ENCODE results near the gene HELLS. TPM values are rescaled to one million over a fixed set of nuclear protein-coding genes. Genes with fewer than 3 reads are reported as not detected.

HELLS gene
- total RNA-seq, 1 donor: 5.8 TPM

DNA sequence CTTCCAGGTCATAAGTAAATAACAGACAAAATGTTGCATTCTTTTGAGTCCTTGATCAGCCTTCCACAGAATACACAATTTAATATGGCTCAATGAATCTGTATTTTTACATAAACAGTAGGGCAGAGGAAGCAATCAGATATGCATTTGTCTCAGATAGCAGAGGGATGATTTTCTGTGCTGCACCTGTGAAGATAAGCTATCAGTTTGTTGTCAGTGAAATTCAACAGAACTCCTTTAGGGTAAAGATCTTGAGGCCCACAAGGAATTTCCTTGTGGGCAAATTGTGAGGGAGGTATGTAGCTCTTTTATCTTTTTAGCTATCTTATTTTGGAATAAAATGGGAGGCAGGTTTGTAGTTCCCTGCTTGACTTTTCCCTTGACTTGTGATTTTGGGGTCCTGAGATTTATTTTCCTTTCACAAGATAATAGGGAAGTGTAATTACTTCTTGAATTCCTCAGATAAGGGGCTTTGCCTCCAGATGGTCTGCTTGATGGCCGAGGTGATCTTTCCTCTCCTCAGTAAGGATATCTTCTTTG is 77.1 kb downstream of the HELLS start:
- Histone ChIP-seq H3K36me3 (ENCODE audit: insufficient read depth, low read length) (no peaks in the 10 kb centered on the region), H3K4me1 (ENCODE audit: insufficient read depth, low read length) (no peaks in the 10 kb centered on the region), H3K4me2 (ENCODE audit: insufficient read depth, low read length) (no peak overlapping the region), H3K9me3 (ENCODE audit: low read depth, low read length) (no peaks in the 10 kb centered on the region), H3K4me3 (ENCODE audit: insufficient read depth, low read length) (no peak overlapping the region), H3K27me3 (ENCODE audit: insufficient read depth, low read length) (no peaks in the 10 kb centered on the region), H3K79me2 (ENCODE audit: insufficient read depth, low read length) (no peaks in the 10 kb centered on the region), H2AFZ (ENCODE audit: low read length) (no peak overlapping the region), H3K27ac (ENCODE audit: low read depth, low read length) (no peak overlapping the region), H4K20me1 (ENCODE audit: insufficient read depth, low read length) (no peaks in the 10 kb centered on the region)
- TF ChIP-seq, protein P1, sequence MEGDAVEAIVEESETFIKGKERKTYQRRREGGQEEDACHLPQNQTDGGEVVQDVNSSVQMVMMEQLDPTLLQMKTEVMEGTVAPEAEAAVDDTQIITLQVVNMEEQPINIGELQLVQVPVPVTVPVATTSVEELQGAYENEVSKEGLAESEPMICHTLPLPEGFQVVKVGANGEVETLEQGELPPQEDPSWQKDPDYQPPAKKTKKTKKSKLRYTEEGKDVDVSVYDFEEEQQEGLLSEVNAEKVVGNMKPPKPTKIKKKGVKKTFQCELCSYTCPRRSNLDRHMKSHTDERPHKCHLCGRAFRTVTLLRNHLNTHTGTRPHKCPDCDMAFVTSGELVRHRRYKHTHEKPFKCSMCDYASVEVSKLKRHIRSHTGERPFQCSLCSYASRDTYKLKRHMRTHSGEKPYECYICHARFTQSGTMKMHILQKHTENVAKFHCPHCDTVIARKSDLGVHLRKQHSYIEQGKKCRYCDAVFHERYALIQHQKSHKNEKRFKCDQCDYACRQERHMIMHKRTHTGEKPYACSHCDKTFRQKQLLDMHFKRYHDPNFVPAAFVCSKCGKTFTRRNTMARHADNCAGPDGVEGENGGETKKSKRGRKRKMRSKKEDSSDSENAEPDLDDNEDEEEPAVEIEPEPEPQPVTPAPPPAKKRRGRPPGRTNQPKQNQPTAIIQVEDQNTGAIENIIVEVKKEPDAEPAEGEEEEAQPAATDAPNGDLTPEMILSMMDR (IDR thresholded peaks at IDR 0.05; ENCODE audit: extremely low read depth, low read depth, low read length): no peak
- DNase-seq (ENCODE audit: insufficient read length, low spot score, missing footprints): no peak

- Histone ChIP-seq H3K36me3 (ENCODE audit: insufficient read depth, low read length) (no peaks in the 10 kb centered on the region), H3K27ac (ENCODE audit: low read depth, low read length) (no peak overlapping the region), H3K4me3 (ENCODE audit: insufficient read depth, low read length) (no peak overlapping the region), H3K27me3 (ENCODE audit: insufficient read depth, low read length) (no peaks in the 10 kb centered on the region), H4K20me1 (ENCODE audit: insufficient read depth, low read length) (no peaks in the 10 kb centered on the region), H2AFZ (ENCODE audit: low read length) (no peak overlapping the region), H3K79me2 (ENCODE audit: insufficient read depth, low read length) (no peaks in the 10 kb centered on the region), H3K4me1 (ENCODE audit: insufficient read depth, low read length) (no peaks in the 10 kb centered on the region), H3K9me3 (ENCODE audit: low read depth, low read length) (no peaks in the 10 kb centered on the region), H3K4me2 (ENCODE audit: insufficient read depth, low read length) (no peak overlapping the region)
- DNase-seq (ENCODE audit: insufficient read length, low spot score, missing footprints): no peak
- TF ChIP-seq, protein P1 (IDR thresholded peaks at IDR 0.05; ENCODE audit: extremely low read depth, low read depth, low read length): no peak
These were observed 78.0 kb downstream of the HELLS start for GRCh38 chr10:94623572-94623971.

DNA sequence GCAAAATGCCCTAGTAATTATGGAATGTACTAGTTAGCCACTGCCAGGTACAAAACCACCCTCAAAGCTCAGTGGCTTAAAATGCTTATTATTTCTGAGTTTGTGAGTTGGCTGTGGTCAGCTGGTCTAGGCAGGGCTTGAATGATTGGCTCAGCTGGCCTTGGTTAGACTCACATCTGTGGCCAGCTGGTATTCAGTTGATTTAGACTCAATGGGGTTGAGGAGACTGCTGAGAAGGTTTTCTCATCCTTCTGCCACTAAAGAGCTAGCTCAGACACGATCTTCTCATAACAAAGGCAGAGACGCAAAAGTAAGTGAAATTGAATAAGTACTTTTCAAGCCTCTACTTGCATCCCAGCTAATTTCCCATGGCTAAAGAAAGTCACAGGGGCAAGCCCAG is 80.9 kb downstream of the HELLS start:
- Histone ChIP-seq H3K9me3 (ENCODE audit: low read depth, low read length) (no peaks in the 10 kb centered on the region), H3K79me2 (ENCODE audit: insufficient read depth, low read length) (no peaks in the 10 kb centered on the region), H3K27me3 (ENCODE audit: insufficient read depth, low read length) (no peaks in the 10 kb centered on the region), H2AFZ (ENCODE audit: low read length) (no peak overlapping the region), H3K4me2 (ENCODE audit: insufficient read depth, low read length) (no peak overlapping the region), H3K4me1 (ENCODE audit: insufficient read depth, low read length) (no peaks in the 10 kb centered on the region), H4K20me1 (ENCODE audit: insufficient read depth, low read length) (no peaks in the 10 kb centered on the region), H3K27ac (ENCODE audit: low read depth, low read length) (no peak overlapping the region), H3K36me3 (ENCODE audit: insufficient read depth, low read length) (no peaks in the 10 kb centered on the region), H3K4me3 (ENCODE audit: insufficient read depth, low read length) (no peak overlapping the region)
- TF ChIP-seq, protein P1 (IDR thresholded peaks at IDR 0.05; ENCODE audit: extremely low read depth, low read depth, low read length): no peak
- DNase-seq (ENCODE audit: insufficient read length, low spot score, missing footprints): no peak

- TF ChIP-seq, protein P1 (IDR thresholded peaks at IDR 0.05; ENCODE audit: extremely low read depth, low read depth, low read length): no peak
- no peak for DNase-seq (ENCODE audit: insufficient read length, low spot score, missing footprints)
- Histone ChIP-seq H3K9me3 (ENCODE audit: low read depth, low read length) (no peaks in the 10 kb centered on the region), H3K27ac (ENCODE audit: low read depth, low read length) (no peak overlapping the region), H3K4me1 (ENCODE audit: insufficient read depth, low read length) (no peaks in the 10 kb centered on the region), H3K4me3 (ENCODE audit: insufficient read depth, low read length) (no peak overlapping the region), H3K36me3 (ENCODE audit: insufficient read depth, low read length) (no peaks in the 10 kb centered on the region), H2AFZ (ENCODE audit: low read length) (no peak overlapping the region), H3K79me2 (ENCODE audit: insufficient read depth, low read length) (no peaks in the 10 kb centered on the region), H3K4me2 (ENCODE audit: insufficient read depth, low read length) (no peak overlapping the region), H3K27me3 (ENCODE audit: insufficient read depth, low read length) (no peaks in the 10 kb centered on the region), H4K20me1 (ENCODE audit: insufficient read depth, low read length) (no peaks in the 10 kb centered on the region)
These were observed 81.9 kb downstream of the HELLS start for GRCh38 chr10:94627511-94627910.
